ES-I3 (cell line): Measurements from ENCODE around the gene PRIM2.
"Not testable (repeated sequence)": the region's sequence is repeated elsewhere in the genome, so short reads cannot be mapped to it uniquely, and the experiment has no call there.

Experiments
- H3K36me3 ChIP-seq: 2 replicates; pipeline ENCODE4 v1.6.1; 2013; ENCODE audit warnings: mild to moderate bottlenecking, low read length, control low read depth, moderate library complexity; ENCODE audit not compliant: insufficient read depth
- H3K4me1 ChIP-seq: 2 replicates; pipeline ENCODE4 v1.6.1; 2013; ENCODE audit warnings: mild to moderate bottlenecking, control low read depth, low read length; ENCODE audit not compliant: insufficient read depth
- H3K9ac ChIP-seq: 2 replicates; pipeline ENCODE4 v1.6.1; 2013; ENCODE audit warnings: low read depth, mild to moderate bottlenecking, low read length, moderate library complexity
- H3K9me3 ChIP-seq: 2 replicates; pipeline ENCODE4 v1.6.1; 2013; ENCODE audit warnings: mild to moderate bottlenecking, low read length, moderate library complexity; ENCODE audit not compliant: control insufficient read depth, insufficient read depth

PRIM2 gene

DNA sequence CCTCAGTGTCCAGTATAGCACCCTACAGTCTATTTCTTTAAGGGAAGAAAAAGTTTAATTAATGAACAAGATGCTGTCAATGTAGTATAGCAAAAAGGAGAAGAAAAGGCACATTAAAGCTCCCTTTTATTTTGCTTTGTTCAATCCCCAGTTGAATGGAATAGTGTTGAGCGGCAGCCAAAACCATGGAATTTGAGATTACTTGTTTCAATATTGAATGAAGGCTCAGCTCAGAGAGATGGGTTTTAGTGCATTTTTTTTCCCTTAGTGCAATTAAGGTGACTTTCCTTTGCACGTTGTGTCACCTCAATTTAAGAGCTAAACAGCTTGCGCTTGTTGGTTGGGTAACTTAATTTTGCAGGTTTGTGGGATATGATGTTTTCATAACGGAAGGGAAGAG, 254.7 kb downstream of the PRIM2 start:
- not testable (repeated sequence) for H3K9me3 ChIP-seq, H3K36me3 ChIP-seq, H3K9ac ChIP-seq, H3K4me1 ChIP-seq

DNA sequence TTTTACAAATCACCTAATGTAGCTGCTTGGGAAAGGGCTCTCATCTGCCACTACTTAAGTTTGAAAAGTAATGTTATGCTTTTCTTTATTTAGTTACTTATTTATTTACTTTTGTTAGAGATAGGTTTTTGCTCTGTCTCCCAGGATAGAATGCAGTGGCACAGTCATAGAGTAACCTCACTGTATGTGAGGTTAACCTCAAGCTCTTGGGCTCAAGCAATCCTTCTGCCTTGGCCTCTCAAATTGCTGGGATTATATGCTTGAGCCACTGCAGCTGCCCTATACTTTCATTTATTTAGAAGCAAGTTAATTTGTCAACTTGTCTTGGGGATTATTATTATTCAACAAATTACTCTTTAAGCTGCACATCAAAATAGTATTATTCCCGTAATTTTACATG, 255.4 kb downstream of the PRIM2 start:
- H3K36me3 ChIP-seq, H3K9ac ChIP-seq, H3K9me3 ChIP-seq, H3K4me1 ChIP-seq: not testable (repeated sequence)

DNA sequence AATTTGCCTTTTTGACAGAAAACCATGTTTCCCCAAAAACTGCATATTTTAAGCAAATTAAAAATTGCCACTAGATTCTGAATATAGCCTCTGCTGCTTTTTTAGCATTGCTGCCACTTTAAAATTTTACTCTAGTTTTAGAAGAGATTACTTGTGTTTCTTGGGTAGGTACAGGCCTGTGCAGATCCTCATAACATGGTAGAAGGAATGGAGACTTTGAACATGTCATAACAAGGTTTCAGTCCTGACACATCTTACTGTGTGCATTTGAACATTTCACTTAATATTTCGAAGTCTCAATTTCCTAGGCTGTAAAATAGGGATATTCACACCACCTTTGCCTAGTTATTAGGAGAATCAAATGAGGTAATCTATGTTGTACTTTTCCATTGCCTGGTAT, 259.6 kb downstream of the PRIM2 start:
- not testable (repeated sequence) for H3K9me3 ChIP-seq, H3K36me3 ChIP-seq, H3K4me1 ChIP-seq, H3K9ac ChIP-seq

DNA sequence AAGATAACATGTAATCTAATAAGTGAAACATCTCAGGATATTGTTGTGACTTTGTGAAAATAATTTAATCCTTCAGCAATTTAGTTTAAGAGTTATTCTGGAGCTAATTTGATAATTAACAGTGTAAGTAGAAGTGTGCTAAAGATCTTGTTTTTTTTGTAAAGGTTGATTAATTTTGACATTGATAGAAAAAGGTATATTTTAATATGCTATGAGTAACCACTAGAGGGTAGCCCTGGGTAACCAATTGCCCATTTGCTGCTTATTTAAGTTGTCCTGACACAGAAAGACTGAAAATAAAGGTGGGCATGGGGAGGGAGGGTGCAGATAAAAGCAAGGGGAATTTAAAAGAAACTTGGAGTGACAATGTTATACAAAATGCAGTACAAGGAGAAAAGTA, 262.1 kb downstream of the PRIM2 start:
- not testable (repeated sequence) for H3K9me3 ChIP-seq, H3K36me3 ChIP-seq, H3K4me1 ChIP-seq, H3K9ac ChIP-seq

DNA sequence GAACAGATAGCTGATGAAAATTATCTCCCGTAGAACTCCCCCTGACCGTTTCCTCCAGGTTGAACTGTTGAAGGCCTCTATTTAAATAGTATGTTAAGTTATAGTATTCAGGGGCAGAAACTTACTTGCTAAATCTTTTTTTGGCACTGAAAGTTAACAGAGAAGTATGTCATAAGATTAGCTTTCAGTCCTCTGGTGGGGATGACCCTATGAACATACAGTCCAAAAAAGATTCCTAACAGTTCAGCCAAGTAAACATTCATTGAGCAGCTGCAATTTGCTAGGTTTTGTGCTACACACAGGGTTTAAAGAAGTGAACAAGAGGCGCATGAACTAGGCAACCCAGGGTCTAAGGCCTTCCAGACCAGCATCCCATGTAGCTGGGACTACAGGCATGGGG, 264.2 kb downstream of the PRIM2 start:
- not testable (repeated sequence) for H3K9ac ChIP-seq

DNA sequence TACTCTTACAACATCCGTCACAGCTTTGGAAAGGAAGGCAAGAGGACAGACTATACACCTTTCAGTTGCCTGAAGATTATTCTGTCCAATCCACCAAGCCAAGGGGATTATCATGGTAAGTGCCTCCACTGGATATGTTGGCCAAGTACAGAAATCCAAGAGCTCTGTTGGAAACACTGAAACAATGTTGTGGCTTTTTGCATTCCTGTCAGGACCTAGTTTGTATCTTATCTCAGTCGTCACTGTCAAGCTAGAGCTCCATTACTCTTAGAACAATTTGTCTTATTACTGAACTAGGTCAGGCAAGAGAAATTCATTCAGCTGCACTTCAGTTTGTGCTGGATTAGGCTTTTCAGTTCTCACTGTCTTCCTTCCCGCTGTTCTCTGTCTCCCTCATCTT, 283.7 kb downstream of the PRIM2 start:
- not testable (repeated sequence) for H3K9me3 ChIP-seq, H3K9ac ChIP-seq, H3K4me1 ChIP-seq, H3K36me3 ChIP-seq

More for the DNA sequence above, 264.2 kb downstream of the PRIM2 start:
- H3K4me1 ChIP-seq, H3K9me3 ChIP-seq, H3K36me3 ChIP-seq: not testable (repeated sequence)

GRCh38 chr6:57605303-57605702, 287.9 kb downstream of the PRIM2 start:
- H3K36me3 ChIP-seq, H3K9ac ChIP-seq, H3K9me3 ChIP-seq, H3K4me1 ChIP-seq: not testable (repeated sequence)

GRCh38 chr6:57606331-57606730, 288.9 kb downstream of the PRIM2 start:
- H3K9ac ChIP-seq, H3K9me3 ChIP-seq: not testable (repeated sequence)

DNA sequence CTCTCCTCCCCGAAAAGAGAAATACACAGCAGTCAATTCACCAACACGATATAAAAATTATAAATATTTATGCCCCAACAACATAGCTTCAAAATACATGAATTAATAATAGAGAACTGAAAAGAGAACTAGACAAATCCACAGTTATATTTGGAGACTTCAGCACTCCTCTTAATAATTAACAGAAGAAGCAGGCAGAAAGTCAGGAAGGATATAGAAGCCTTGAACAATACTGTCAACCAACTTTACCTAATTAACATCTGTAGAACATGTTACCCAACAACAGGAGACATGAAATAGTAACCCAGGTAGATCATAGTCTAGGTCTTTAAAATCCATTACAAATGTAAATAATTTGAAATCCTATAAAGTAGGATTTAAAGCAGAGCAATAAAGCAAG, 293.2 kb downstream of the PRIM2 start:
- not testable (repeated sequence) for H3K9ac ChIP-seq, H3K4me1 ChIP-seq, H3K36me3 ChIP-seq, H3K9me3 ChIP-seq

More at GRCh38 chr6:57606331-57606730, 288.9 kb downstream of the PRIM2 start:
- not testable (repeated sequence) for H3K4me1 ChIP-seq, H3K36me3 ChIP-seq

- H3K36me3 ChIP-seq: not testable (repeated sequence)
Observed at GRCh38 chr6:57618959-57619358, 301.5 kb downstream of the PRIM2 start.

GRCh38 chr6:57631773-57632172, 314.3 kb downstream of the PRIM2 start:
- H3K36me3 ChIP-seq, H3K9me3 ChIP-seq, H3K9ac ChIP-seq, H3K4me1 ChIP-seq: not testable (repeated sequence)

More at GRCh38 chr6:57618959-57619358, 301.5 kb downstream of the PRIM2 start:
- H3K9ac ChIP-seq, H3K9me3 ChIP-seq, H3K4me1 ChIP-seq: not testable (repeated sequence)

DNA sequence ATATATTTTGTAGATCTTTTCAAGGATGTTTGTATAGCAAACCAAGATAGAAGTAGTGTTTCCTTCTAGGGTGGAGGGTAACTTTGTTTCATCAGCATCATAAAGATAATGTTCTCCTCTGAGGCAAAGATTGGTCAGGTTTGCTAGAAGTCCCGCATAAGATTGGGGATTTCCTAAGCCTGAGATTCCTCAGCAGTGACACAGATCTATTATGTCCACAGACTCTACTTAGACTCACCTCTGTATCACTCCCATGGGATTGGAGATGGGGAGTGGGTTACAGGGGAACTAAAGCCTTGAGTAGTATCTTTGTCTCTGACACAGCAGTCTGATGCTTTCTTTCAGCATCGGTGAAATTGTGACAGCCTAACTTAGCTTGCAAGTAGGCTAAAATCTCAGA, 341.1 kb downstream of the PRIM2 start:
- not testable (repeated sequence) for H3K9me3 ChIP-seq, H3K36me3 ChIP-seq, H3K4me1 ChIP-seq, H3K9ac ChIP-seq

- H3K36me3 ChIP-seq, H3K9ac ChIP-seq, H3K9me3 ChIP-seq, H3K4me1 ChIP-seq: not testable (repeated sequence)
Observed at GRCh38 chr6:57659794-57660193, 342.4 kb downstream of the PRIM2 start.

- H3K36me3 ChIP-seq, H3K4me1 ChIP-seq, H3K9me3 ChIP-seq, H3K9ac ChIP-seq: not testable (repeated sequence)
Observed at GRCh38 chr6:57660940-57661339, 343.5 kb downstream of the PRIM2 start.

GRCh38 chr6:57668108-57668507, 350.7 kb downstream of the PRIM2 start:
- not testable (repeated sequence) for H3K9ac ChIP-seq, H3K36me3 ChIP-seq, H3K9me3 ChIP-seq, H3K4me1 ChIP-seq

DNA sequence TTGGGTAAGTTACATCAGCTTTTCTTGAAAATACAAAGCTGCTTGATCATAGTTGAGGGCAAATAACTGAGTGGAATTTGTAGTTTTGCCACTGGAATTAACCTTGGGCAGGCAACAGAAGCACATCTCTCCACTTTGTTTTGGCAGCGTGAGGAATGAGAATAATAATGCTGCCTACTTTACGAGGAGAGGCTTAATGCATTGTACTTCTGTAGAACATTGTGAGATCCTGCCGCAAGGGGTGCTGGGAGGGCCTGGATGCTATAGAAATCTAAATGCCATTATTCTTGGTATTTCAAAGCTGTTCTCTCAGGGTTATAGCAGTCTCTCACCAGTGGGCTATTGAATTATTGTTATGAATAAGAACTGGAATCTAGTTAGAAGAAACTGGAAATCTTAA, 353.8 kb downstream of the PRIM2 start:
- H3K9ac ChIP-seq, H3K9me3 ChIP-seq, H3K36me3 ChIP-seq, H3K4me1 ChIP-seq: not testable (repeated sequence)
